ENCODE results near the gene KANK4.
A peak's percentile ranks its signal among the peaks of the same experiment; 100 is the strongest.

The KANK4 gene

GRCh38 chr1:62318756-62319544 lies at the start of gene KANK4:
Gene KANK4 (minus strand): TSS chr1:62319434. CDS start chr1:62281564, 37,870 bp downstream.
- TF ChIP-seq MAX (IDR thresholded peaks at IDR 0.05) (no peak; the same call in 1 of the 2 replicates), ZBTB7A (IDR thresholded peaks at IDR 0.05; ENCODE audit: low read depth) (peak; percentile 47; the same call in 1 of the 2 replicates), CEBPB (IDR thresholded peaks at IDR 0.05) (peak; percentile 78)

- no peak for TF ChIP-seq TEAD4 (IDR thresholded peaks at IDR 0.05)
- no peak for TF ChIP-seq RAD21 (IDR thresholded peaks at IDR 0.05; ENCODE audit: low read depth)
- no peak for TF ChIP-seq MAX (IDR thresholded peaks at IDR 0.05)
- no peak for TF ChIP-seq EP300 (IDR thresholded peaks at IDR 0.05; ENCODE audit: borderline replicate concordance)
- TF ChIP-seq EGR1 (IDR thresholded peaks at IDR 0.05): no peak
- TF ChIP-seq USF1 (IDR thresholded peaks at IDR 0.05): no peak
- no peak for TF ChIP-seq CREB1 (IDR thresholded peaks at IDR 0.05; ENCODE audit: low read depth)
- no peak for TF ChIP-seq TCF12 (IDR thresholded peaks at IDR 0.05; ENCODE audit: low read depth)
- no peak for TF ChIP-seq CEBPB (IDR thresholded peaks at IDR 0.05)
- no peak for TF ChIP-seq YY1 (IDR thresholded peaks at IDR 0.05; ENCODE audit: low read depth)
- no peak for TF ChIP-seq REST (IDR thresholded peaks at IDR 0.05; ENCODE audit: low read depth)
- no peak for TF ChIP-seq FOXM1 (IDR thresholded peaks at IDR 0.05; ENCODE audit: borderline replicate concordance, low read depth)
- TF ChIP-seq NFIC (IDR thresholded peaks at IDR 0.05): no peak
- no peak for TF ChIP-seq ZBTB7A (IDR thresholded peaks at IDR 0.05; ENCODE audit: low read depth)
- TF ChIP-seq TAF1 (IDR thresholded peaks at IDR 0.05; ENCODE audit: low read depth): no peak
Observed at GRCh38 chr1:62368989-62369388, 49.8 kb upstream of the KANK4 start.

GRCh38 chr1:62367005-62367557 lies 47.8 kb upstream of the KANK4 start:
- TF ChIP-seq TEAD4 (IDR thresholded peaks at IDR 0.05): no peak
- TF ChIP-seq CREB1 (IDR thresholded peaks at IDR 0.05; ENCODE audit: low read depth): no peak
- no peak for TF ChIP-seq EP300 (IDR thresholded peaks at IDR 0.05; ENCODE audit: borderline replicate concordance)
- TF ChIP-seq MAX (IDR thresholded peaks at IDR 0.05): no peak
- no peak for TF ChIP-seq FOXM1 (IDR thresholded peaks at IDR 0.05; ENCODE audit: borderline replicate concordance, low read depth)
- no peak for TF ChIP-seq USF1 (IDR thresholded peaks at IDR 0.05)
- no peak for TF ChIP-seq TAF1 (IDR thresholded peaks at IDR 0.05; ENCODE audit: low read depth)
- no peak for TF ChIP-seq CEBPB (IDR thresholded peaks at IDR 0.05)
- no peak for TF ChIP-seq YY1 (IDR thresholded peaks at IDR 0.05; ENCODE audit: low read depth)
- no peak for TF ChIP-seq TCF12 (IDR thresholded peaks at IDR 0.05; ENCODE audit: low read depth)
- no peak for TF ChIP-seq RAD21 (IDR thresholded peaks at IDR 0.05; ENCODE audit: low read depth)
- no peak for TF ChIP-seq ZBTB7A (IDR thresholded peaks at IDR 0.05; ENCODE audit: low read depth)
- TF ChIP-seq REST (IDR thresholded peaks at IDR 0.05; ENCODE audit: low read depth): no peak
- TF ChIP-seq EGR1 (IDR thresholded peaks at IDR 0.05): no peak
- no peak for TF ChIP-seq NFIC (IDR thresholded peaks at IDR 0.05)

GRCh38 chr1:62364721-62365120 lies 45.5 kb upstream of the KANK4 start:
- no peak for TF ChIP-seq MAX (IDR thresholded peaks at IDR 0.05)
- no peak for TF ChIP-seq EGR1 (IDR thresholded peaks at IDR 0.05)
- TF ChIP-seq EP300 (IDR thresholded peaks at IDR 0.05; ENCODE audit: borderline replicate concordance): no peak
- TF ChIP-seq CEBPB (IDR thresholded peaks at IDR 0.05): no peak
- TF ChIP-seq TCF12 (IDR thresholded peaks at IDR 0.05; ENCODE audit: low read depth): no peak
- TF ChIP-seq USF1 (IDR thresholded peaks at IDR 0.05): no peak
- TF ChIP-seq FOXM1 (IDR thresholded peaks at IDR 0.05; ENCODE audit: borderline replicate concordance, low read depth): no peak
- no peak for TF ChIP-seq YY1 (IDR thresholded peaks at IDR 0.05; ENCODE audit: low read depth)
- no peak for TF ChIP-seq ZBTB7A (IDR thresholded peaks at IDR 0.05; ENCODE audit: low read depth)
- no peak for TF ChIP-seq REST (IDR thresholded peaks at IDR 0.05; ENCODE audit: low read depth)
- TF ChIP-seq CREB1 (IDR thresholded peaks at IDR 0.05; ENCODE audit: low read depth): no peak
